ENCODE data around the gene LIPG.

DNA sequence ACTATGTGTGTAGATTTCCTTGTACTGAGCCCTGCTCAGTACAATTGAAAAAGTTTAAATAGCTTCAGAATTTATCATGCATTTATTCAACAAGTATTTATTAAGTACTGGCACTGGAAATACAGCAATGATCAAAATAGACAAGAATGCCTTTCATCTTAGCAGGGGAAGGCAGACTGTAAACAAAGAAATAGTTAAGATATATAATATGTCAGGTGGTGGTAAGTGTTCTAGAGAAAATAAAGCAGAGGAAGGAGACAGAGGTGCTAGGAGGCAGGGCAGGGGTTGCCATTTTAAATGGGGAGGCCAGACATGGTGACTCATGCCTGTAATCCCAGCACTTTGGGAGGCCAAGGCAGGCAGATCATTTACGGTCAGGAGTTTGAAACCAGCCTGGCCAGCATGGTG, 13.6 kb upstream of the LIPG start:
- TF ChIP-seq, protein P1, sequence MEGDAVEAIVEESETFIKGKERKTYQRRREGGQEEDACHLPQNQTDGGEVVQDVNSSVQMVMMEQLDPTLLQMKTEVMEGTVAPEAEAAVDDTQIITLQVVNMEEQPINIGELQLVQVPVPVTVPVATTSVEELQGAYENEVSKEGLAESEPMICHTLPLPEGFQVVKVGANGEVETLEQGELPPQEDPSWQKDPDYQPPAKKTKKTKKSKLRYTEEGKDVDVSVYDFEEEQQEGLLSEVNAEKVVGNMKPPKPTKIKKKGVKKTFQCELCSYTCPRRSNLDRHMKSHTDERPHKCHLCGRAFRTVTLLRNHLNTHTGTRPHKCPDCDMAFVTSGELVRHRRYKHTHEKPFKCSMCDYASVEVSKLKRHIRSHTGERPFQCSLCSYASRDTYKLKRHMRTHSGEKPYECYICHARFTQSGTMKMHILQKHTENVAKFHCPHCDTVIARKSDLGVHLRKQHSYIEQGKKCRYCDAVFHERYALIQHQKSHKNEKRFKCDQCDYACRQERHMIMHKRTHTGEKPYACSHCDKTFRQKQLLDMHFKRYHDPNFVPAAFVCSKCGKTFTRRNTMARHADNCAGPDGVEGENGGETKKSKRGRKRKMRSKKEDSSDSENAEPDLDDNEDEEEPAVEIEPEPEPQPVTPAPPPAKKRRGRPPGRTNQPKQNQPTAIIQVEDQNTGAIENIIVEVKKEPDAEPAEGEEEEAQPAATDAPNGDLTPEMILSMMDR (IDR thresholded peaks at IDR 0.05; ENCODE audit: insufficient read depth, low read length, poor library complexity, severe bottlenecking): no peak
- TF ChIP-seq EZH2phosphoT487 (conservative IDR thresholded peaks at IDR 0.05; ENCODE audit: low read length): no peak
